Astrocyte of the spinal cord (primary cell): ENCODE measurements around the gene GUCA2A.

Experiments used
- DNase-seq: peaks from one replicate; pipeline ENCODE4 v3.0.0; 2011; ENCODE audit warnings: low read depth, low spot score
- H3K4me3 ChIP-seq: 2 replicates; pipeline ENCODE4 v1.5.1; 2011; ENCODE audit warnings: low read depth, mild to moderate bottlenecking, low read length, moderate library complexity
- in situ Hi-C: cut with HindIII; loops from 2 replicates; pipeline ENCODE4 v1.10.0; 2017; ENCODE audit warnings: low sequenced_read_pairs
- TF ChIP-seq, protein P1 (sequence below): IDR thresholded peaks from 2 replicates; pipeline ENCODE4 v1.5.1; 2012; ENCODE audit warnings: low read depth, mild to moderate bottlenecking, low read length, inconsistent platforms

The GUCA2A gene

DNA sequence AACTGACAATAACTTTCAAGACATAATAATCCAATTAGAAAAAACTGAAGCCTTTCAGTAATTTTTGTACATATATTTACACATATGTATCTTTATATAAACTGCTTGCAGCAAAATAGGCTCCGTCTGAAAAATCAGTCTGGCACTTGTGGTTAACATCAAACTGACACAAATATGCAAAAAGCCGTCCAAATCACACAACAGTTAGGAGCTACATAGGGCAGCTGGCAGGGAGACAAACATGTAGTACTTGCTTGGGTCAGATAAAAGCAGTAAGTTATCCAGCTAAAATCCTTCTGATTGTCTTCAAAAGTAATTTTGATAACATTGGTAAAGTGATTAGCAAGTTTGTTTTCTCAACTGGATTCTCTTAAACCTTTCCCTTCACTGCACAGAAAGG is 14.7 kb upstream of the GUCA2A start:
- TF ChIP-seq, protein P1, sequence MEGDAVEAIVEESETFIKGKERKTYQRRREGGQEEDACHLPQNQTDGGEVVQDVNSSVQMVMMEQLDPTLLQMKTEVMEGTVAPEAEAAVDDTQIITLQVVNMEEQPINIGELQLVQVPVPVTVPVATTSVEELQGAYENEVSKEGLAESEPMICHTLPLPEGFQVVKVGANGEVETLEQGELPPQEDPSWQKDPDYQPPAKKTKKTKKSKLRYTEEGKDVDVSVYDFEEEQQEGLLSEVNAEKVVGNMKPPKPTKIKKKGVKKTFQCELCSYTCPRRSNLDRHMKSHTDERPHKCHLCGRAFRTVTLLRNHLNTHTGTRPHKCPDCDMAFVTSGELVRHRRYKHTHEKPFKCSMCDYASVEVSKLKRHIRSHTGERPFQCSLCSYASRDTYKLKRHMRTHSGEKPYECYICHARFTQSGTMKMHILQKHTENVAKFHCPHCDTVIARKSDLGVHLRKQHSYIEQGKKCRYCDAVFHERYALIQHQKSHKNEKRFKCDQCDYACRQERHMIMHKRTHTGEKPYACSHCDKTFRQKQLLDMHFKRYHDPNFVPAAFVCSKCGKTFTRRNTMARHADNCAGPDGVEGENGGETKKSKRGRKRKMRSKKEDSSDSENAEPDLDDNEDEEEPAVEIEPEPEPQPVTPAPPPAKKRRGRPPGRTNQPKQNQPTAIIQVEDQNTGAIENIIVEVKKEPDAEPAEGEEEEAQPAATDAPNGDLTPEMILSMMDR: no peak
- H3K4me3 ChIP-seq: no peak overlapping the region
- peak; percentile 63 for DNase-seq
- in situ Hi-C loops: no loop called here

DNA sequence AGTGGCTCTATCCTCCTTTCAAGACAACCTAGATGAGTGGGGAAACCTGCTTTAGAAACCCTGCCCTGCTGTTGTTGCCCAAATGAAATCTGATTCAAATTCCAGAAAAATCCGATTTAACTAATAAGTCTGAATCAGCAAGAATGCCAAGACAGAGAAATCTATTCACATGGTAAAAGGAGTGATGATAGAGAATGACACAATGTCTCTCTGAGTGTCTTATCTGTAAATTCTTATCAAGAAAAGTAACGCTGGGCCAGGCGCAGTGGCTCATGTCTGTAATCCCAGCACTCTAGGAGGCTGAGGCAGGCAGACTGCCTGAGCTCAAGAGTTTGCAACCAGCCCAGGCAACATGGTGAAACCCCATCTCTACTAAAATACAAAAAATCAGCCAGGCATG is 13.7 kb upstream of the GUCA2A start:
- in situ Hi-C loops: no loop called here
- DNase-seq: no peak
- H3K4me3 ChIP-seq: no peak overlapping the region
- TF ChIP-seq, protein P1: no peak

DNA sequence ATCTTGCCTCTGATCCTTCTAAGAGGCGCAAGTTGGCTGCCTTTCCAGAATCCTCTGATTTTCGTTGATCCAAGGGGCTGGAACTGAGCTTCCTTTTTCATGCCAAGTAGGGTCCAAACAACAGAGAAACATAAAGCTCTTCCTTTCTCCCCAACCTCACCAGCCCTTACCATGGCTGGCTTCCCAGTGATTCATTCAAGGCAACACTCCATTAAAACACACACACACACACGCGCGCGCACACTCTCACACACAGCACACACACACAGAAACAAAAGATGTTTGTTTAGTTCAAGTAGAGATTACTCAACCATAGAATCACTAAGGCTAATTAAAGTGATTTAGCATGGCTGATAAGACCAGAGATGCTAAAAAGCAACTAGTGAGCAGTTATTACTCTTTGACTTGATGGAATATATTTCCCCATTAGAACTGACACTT is 13.0 kb upstream of the GUCA2A start:
- TF ChIP-seq, protein P1: no peak
- no peak overlapping the region for H3K4me3 ChIP-seq
- peak; percentile 80 for DNase-seq
- in situ Hi-C loops: no loop called here

DNA sequence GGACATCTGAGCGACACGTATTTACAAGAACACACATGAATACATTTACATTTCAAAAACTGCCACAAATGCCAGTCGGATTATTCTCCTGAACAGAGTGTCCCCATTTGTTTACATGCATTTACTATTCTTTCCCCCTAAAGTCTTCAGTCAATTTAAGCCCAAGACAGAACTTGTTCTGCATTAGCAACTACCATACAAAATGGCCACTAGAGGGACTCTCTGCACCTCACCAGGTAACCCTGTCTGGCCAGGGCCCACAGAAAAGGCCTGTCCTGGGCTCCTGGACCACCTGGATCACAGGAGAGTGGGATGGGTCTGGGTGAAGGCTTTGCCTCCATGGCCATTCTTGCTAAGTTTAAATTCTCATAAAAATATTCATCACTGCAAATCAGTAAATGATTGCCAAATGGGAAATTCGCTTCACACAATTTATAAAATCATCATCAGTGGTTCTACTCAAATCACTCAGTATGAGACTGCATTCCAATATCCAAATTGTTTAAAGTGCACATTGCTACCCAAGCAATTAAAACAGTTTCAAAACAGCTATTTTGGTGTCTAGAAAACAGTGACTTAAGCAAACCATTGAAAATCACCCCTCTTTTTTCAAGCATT is 12.5 kb upstream of the GUCA2A start:
- TF ChIP-seq, protein P1: peak; percentile 85
- no peak overlapping the region for H3K4me3 ChIP-seq
- peak; percentile 53 for DNase-seq
- in situ Hi-C loops: no loop called here

DNA sequence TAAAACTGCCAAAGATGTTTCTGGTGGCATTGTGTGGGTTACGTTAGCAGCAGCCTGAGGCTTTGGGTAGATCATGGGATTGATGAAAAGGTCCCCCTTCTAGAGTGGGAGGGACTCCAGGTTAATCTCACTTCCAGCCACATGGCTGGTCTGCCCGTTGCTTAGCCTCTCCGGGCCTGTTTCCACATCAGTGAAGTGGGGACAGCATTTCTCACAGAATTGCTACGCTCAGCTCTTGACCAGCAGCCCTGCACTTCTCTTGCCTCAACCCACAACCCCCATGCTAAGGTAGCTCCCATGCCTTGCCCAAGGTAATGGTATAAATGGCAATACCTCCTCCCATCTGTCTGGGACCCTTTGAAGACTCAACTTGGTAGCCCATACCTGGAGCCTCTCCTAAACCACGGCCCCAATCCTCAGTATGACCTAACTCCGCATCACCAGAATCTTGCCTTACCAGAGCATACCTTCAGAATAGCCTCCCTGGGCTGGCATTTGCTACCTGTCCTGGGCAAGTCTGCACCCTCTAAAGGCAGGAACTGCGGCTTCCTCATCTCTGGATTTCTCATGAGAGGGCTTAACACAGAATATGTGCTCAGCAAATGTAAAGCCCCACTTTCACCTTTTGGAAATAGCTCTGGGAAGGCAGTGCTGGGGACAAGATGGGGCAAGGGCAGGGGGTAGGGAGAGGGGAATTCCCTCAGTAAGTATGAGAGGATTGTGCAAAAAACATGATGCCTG is 10.9 kb upstream of the GUCA2A start:
- TF ChIP-seq, protein P1: no peak
- in situ Hi-C loops: no loop called here
- DNase-seq: no peak
- no peak overlapping the region for H3K4me3 ChIP-seq

DNA sequence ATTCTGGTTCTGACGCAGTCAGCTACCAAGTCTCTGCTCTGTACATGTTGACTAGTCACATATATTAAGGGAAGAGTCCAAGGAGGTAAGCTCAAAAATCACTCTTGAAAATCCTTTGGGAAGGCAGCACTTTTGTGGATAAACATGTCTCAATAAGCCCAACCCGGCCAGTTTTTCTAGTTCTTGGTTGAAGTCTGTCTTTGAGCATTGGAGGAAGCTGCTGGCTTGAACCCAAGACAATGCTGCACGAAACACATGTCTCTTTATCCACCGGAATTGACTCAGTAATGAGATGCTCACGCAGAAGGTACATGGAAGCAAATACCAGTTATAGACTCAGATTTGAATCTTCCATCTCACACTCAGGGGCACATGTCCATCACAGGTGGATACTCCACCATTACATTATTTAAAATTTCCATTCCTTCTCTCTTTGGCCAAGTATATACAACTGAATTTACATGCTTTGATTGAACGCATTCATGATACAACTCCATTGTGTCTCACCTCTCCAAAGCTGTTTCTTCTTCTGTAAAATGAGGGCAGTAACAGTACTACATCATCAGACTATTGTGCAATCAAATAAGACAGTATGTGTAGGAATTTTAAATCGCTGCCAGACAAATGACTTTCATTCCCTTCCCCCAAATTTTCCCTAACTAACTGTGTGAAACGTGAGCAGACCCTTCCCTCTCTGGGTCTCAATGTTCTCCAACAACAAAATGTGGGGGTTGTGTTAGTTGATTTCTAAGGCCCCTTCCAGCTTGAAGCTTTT is 9.6 kb upstream of the GUCA2A start:
- in situ Hi-C loops: no loop called here
- H3K4me3 ChIP-seq: no peak overlapping the region
- no peak for DNase-seq
- TF ChIP-seq, protein P1: no peak
